ENCODE measurements around the gene BPIFB6.

DNA sequence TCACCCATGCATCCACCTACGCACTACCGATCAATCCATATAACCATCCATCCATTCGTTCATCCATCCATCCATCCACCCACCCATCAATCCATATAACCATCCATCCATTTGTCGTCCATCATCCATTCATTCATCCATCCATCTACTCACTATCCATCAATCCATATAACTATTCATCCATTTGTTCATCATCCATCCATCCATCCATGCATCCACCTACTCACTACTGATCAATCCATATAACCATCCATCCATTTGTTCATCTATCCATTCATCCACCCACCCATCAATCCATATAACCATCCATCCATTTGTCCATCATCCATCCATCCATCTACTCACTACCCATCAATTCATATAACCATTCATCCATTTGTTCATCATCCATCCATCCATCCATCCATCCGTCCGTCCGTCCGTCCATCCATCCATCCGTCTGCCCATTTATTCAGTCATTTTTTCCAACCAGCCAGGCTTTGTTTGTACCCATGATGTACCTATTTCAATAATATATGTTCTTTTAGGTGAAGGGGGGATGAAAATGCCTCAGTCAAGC, 6.1 kb upstream of the BPIFB6 start:
- TF ChIP-seq, protein P1, sequence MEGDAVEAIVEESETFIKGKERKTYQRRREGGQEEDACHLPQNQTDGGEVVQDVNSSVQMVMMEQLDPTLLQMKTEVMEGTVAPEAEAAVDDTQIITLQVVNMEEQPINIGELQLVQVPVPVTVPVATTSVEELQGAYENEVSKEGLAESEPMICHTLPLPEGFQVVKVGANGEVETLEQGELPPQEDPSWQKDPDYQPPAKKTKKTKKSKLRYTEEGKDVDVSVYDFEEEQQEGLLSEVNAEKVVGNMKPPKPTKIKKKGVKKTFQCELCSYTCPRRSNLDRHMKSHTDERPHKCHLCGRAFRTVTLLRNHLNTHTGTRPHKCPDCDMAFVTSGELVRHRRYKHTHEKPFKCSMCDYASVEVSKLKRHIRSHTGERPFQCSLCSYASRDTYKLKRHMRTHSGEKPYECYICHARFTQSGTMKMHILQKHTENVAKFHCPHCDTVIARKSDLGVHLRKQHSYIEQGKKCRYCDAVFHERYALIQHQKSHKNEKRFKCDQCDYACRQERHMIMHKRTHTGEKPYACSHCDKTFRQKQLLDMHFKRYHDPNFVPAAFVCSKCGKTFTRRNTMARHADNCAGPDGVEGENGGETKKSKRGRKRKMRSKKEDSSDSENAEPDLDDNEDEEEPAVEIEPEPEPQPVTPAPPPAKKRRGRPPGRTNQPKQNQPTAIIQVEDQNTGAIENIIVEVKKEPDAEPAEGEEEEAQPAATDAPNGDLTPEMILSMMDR (IDR thresholded peaks at IDR 0.05): no peak
- TF ChIP-seq POLR2AphosphoS5 (IDR thresholded peaks at IDR 0.05): no peak
- no peak for TF ChIP-seq POLR2A (IDR thresholded peaks at IDR 0.05)
- TF ChIP-seq EP300 (IDR thresholded peaks at IDR 0.05): no peak
